GM19043 (cell line): Measurements from ENCODE around the gene TREML2.

Source experiments
- ATAC-seq: cut with Tn5 transposase; IDR thresholded peaks from one replicate; pipeline ENCODE4 v1.9.1; 2021; ENCODE audit warnings: low read depth; ENCODE audit not compliant: unreplicated experiment

TREML2 gene

DNA sequence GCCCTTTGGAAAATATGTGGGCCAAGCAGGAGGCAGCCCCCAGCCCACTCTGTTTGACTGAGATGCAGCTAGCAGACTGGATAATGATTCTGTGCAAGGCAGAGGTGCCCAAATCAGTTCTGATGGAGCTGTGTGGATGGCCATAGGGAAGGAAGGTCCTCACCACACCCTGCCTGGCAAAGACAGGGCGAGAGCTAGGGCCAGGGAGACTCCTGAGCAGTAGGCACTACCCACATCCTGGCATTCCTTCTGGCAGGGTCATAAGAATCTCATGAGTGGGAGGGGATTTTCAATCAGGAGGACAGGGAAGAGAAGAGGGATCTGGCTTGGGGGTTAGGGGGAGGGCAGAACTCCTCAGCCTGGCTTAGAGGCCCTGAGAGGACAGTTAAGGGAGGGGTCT is 19.4 kb downstream of the TREML2 start:
- ATAC-seq, result no peak

DNA sequence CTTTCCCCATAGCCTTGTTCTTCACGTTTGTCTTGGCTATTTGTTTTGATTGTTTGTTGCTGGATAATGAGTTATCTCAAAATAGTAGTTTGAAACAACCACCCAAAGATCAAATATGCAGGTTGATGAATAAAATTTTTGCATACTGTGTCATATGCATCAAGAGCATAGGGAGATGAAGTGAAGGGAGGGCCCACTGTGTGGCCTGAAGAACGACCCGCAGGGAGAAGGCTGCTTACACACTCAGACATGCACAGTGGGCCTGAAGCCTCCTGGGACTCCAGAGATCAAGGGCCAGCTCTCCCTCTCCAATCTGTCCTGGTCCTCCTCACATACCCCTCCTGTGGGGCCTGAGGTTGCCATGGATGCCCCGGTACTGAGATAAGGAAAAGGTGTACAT is 21.8 kb downstream of the TREML2 start:
- ATAC-seq, result no peak

DNA sequence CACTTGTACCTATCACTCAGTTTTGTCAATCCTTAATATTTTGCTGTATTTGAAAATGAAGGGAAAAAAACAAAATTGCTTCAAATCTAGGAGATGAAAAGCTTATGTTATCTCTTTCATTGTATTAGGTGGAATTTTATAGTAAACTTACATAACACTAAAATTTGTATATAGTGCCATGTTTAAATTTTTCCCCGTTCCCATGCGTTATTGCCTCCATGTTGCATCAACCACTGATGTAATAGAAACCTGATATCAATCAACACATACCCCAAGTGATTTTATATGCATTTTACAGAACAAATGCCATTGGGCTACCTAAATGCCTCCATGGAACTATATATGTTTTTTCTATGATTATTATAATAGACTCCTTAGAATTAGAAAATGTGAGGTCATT is 23.3 kb downstream of the TREML2 start:
- ATAC-seq, result no peak

DNA sequence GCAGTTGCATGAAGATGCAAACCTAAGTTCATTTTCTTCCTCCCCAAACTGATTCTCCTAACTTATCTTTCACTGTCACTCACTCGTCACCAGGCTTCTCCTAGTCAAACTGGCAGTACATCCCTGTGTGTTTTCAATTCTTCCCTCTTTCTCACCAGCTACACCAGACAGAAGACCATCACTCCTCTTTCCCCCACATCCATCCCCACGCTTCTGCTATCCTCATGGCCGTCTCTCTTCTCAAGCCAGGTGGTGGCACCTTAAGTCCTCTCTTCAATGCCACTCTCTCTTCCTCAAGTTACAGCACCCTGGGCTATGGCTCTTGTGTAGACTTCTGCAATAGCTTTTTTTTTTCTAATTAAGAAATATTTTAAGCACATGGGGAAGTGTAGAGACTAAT is 23.7 kb downstream of the TREML2 start:
- ATAC-seq, result no peak

DNA sequence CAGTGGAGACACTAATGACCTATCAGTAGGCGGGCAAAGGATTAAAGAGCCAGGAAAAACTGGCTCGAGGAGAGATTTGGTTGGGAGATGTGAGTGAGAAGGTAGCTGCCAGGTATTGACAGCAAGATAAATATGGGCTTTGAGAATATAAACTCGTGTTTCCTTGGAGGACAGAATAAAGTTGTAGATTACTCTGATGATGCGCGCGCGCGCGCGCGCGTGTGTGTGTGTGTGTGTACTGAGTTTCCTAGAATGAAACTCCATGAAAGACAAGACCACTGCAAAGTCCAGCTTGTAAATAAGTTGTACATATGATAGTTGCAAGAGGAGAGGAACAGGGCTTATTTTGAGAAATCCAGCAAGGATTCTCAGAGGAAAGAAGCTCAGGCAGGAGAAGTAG is 24.8 kb downstream of the TREML2 start:
- ATAC-seq, result no peak

DNA sequence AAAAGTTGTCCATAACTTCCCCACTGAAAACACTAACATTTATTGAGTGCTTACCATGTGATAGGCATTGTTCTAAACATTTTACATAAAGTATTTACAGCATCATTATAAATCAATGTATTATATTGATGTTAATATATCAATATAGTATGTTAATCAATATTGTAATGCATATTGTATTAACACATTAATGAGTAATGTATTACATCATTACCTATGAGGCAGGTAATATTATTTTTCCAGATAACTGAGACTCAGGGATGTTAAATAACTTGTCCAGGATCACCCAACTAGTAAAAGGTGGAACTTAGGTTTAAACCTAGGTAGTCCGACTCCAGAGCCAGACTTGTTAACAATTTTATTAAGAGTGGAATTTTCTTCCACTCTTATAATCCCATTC is 25.9 kb downstream of the TREML2 start:
- no peak for ATAC-seq

DNA sequence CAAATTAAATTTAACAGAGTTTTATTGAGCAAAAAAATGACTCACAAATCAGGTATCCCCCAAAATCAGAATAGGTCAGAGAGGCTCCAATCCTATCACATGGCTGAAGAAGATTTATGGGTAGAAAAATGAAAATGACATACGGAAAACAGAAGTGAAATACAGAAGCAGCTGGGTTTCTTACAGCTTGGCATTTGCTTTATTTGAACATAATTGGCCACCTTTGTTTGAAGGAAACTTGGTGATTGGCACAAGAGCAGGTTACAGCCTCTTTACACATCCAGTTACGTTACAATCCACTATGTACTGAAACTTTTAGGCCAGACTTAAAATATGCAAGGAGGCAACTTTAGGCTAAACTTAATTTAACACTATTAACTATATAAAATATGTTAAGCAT is 26.3 kb downstream of the TREML2 start:
- no peak for ATAC-seq

DNA sequence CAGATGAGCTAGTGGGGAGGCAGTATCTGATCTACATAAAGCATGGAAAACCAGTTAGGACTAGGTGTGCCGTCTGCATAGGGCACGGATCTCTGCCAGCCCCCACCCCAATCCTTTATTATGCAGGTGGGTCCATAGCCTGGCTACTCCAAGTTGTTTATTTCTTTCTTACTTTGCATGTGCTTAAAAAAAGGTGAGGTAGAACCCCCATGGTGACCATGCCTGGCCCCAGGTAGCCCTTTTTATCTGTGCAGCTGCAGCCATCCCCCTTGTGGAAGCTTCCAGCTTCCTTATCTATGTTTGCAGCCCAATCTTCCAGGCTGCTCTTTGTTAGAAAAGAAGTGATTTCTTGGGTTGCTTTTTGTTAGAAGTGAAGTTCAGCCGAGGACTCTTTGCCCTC is 29.0 kb downstream of the TREML2 start:
- no peak for ATAC-seq

DNA sequence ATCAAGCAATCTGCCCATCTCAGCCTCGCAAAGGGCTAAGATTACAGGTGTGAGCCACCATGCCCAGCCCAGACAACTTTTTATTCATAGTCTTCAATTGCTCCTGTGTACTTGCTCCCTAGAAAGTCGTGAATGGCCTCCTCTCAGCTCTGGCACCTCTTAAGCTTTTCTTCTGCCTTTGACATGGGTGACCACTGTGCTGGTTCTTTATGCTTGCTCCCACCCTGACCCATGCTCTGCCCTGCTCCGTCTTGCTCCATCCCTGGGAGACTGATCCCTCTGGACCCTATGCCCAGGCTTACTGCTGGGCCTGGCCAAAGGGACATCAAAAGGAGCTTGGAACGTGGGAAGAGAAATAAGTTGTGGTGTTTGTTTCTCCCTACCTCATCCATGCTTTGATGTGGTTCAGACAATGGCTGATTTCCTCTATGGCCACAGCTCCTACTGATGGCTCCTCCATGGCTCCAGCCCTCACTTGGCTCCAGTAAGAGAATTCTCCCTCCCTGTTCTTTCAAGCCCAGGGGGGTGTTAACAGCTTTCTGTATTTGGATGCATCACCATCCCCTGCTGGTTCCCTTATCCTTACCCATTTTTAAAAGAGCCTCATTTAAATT is 30.3 kb downstream of the TREML2 start:
- ATAC-seq, result no peak

DNA sequence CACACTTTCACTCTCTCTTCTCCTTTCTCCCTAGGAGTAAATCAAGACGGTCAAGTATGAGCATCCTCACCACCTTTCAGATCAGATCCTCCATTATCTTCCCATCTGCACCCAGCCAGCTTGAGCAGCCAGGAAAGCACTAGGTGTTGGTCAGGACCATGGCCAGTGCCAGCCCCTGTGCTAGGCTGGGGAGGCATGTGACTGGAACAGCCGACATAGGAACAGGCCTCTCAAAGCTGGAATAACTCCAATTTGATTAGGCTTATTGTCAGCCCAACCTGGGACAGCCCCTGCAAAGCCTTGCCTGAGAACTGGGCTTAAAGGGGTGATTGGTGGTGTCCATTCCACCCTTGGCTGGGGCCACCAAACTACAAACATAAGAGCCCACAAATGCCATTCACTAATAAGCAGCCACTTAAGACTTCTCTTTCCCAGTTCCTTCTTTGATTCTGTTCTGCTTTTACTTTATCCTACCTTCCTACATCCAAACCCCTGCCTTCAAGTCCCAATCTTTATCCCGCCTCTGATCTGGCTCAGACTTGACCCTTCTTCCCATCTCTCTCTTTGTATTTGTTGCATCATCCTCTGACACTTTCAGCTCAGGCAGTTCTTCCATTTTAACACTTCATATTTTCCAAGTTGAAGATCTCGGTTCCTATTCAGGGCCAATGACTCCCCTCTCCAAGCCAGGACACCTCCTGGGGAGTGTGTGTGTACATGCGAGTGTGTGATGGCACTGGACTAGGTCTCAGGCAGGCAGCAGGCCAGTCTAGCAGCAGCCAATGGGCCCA is 33.6 kb downstream of the TREML2 start:
- ATAC-seq, result no peak

DNA sequence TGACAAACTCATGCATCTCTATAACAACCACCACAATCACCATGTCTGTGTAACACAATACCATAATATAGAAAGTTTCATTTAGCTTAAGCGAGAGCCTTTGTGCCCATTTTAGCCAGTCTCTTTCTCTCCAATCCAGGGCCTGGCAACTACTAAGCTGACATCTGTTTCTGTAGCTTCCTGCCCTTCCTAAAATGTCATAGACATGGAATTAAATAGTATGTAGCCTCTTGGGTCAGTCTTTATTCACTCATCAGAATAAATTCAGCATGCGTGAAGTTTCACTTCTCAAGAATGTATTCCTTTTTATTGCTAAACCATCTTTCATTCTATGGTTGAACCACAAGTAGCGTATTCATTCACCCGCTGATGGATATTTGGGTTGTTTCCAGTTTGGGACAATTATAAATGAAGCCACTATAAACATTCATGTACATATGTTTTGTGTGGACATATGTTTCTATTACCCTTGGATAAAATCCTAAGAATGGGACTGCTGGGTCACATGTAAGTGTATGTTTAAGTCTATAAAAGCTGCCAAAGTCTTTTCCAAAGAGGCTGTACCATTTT is 36.3 kb downstream of the TREML2 start:
- no peak for ATAC-seq

DNA sequence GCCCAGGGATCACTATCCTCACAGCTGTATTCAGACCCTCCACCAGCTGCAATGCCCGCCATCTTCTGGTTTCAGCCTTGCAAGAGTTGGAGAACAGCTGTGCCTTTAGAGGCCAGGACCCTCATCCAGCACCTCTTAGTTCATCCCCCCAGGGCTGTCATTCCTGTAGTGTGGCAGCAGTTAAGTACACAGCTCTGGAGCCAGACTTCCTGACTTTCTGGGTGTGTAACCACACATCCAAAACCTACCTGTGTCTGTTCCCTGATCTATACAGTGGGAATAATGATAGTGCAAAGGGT is 37.6 kb downstream of the TREML2 start:
- ATAC-seq, result no peak

DNA sequence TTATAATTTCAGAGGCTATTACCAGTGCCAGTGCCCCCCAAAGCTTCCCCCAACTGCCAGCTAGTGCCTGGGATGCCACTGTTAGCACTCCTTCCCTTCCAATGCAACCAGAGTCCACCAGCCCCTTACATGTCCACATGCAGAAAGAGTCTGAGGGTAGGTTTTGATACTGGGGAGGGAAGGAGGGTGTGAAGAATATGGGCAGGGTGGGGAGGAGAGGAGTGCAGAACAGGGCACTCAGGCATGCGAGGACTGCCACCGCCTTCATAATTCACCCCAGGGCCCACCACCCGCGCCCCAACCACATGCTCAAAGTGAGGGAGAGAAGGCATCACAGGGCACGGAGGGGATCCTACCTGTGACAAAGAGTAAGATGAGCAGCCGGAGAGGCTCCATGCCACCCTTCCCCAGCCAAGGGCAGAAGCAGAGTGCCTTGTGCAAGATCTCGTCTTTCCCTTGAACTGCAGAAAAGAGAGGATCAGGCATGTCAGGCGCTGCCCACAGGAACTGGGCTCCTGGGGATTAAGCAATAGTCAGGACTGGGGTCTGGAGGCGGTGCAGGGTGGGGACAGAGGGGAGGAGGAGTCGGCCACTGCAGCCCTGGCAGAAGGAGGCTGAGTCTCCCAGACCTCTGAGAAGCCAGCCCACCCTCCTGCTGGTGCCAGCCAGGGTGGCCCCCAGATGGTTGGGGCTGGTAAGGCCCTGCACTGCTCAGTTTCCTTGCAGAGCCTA is 38.1 kb downstream of the TREML2 start, which contains the start of gene TREM2:
TSS of gene TREM2 (minus strand) at position 430 of the 732 bp plus-strand sequence. CDS start at position 396, 34 bp downstream.
- ATAC-seq, result no peak

DNA sequence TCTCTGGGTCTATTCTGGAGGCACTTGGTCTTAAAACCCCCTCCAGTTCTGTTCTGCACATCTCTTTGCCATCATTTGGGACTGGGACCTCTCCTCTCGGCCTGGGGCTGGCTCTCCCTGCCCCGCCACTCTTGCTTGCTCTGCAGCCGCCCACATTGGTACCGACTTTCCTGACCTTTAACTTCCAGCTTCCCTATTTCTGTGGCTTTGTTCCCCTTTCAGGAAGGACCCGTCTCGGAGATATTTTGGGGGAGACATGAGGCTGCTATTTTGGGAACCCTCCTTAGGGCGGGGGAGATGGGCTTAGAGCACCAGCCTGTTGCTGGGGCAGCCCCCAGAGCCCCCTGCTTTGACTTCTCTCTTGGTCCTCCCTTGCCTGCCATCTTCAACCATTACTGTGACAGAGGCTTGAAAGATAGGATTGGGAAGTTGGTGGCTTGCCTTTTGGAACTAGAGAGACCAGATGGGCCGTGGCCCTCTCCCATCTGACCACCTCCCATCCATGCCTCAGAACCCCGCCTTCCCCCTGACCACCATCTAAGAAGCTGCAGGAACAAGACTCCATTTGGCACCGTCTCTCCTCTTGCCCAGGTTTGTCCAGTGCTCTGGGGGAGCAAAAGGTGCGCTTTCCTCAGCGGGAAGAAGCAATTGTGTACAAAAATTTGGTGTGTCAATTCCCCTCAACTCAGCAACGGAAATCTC is 38.9 kb downstream of the TREML2 start:
- no peak for ATAC-seq

DNA sequence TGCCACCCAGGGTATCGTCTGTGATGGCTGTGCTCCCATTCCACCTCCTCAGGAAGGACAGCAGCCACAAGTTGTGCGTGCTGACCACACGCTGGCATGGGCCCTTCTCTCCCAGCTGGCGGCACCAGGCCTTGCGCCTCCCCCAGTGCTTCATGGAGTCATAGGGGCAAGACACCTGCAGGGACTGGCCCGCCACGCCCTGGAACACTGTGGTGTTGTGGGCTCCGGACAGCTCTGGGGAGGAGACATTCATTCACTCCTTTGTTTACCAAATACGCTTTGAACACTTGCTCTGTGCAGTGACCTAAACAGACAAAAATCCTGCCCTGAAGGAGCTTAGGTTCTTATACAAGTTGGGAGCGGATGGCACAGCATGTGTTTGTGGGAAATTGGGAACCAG is 39.6 kb downstream of the TREML2 start:
- ATAC-seq, result no peak

DNA sequence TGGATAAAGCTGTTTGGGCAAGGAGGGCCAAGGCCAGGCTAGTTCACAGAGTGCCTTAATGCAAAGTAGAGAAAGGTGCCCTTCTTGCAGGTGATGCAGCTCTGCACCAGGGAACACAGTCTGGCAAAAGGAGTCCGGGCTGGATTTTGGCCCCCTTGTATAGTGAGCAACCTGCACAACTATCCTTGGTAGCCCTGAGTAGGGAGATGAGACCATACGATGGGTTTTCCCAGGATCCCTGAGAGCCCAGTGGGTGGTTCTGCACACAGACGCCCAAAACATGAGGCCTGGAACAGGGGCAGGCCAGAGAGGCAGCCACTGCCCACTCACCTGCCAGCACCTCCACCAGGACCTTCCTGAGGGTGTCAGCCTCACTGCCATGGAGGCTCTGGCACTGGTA is 40.0 kb downstream of the TREML2 start:
- no peak for ATAC-seq

DNA sequence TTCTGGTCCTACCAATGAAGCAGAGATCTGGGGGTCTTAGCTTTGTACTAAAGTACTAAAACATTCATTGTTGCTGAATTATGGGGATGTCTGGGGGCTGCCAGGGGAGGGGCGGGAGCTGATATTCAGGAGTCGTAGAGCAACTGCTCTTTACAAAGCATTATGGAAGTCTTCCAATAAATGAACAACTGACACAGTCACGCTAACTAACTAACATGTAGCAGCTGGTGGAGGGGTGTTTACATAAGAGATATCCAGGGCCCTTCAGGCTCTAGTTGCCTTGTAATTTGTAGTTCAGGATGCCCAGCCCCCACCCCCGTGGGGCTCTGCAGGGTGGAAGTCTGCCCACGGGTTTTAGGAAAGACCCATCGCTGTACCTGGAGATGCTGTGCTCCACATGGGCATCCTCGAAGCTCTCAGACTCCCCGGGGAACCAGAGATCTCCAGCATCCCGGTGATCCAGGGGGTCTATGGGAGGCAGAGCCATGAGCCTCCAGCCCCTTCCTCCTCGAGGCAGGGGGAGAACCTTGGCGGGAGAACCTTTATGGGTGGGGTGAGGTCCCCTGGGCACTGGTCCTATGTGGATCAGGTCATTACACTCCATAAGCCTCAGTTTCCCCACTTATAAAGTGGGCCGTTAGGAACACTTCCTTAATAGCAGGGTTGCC is 41.4 kb downstream of the TREML2 start:
- ATAC-seq, result no peak

DNA sequence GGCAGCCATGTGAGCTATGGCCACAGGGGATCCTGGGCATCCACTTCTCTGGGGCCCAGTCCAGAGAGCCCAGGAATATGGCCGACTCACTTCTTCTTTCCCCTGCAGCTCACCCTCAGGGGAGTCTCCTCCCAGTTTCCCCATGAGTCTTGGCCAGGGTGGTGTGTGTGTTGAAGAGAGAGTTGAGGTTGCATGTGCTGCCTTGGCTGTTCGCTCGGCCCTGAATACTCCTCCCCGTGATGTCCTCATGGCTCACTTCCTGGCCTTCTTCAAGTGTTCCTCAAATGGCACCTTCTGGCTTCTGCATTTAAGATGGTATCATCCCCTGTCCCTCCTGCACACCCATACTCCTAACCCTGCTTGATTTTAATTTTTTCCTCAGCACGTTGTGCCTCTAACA is 43.6 kb downstream of the TREML2 start:
- ATAC-seq, result no peak

DNA sequence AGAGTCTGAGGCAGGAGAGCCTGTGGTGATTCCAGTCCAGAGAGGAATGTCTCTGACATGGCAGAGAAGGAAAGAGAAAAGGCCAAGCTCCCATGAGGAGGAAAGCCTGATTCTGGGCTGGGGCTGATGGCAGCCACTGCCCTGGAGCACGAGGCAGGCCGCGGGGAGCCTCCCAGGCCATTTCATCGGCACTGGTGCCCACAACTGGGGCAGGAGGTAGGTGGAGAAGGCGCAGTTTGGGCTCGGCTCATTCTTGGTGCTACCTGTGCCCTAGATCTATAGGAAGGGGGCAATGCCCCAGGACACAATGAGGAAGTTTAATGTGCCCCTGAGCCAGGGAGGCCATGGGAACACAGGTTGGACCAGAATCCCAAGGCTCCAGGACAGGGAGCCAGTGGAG is 44.2 kb downstream of the TREML2 start:
- no peak for ATAC-seq

DNA sequence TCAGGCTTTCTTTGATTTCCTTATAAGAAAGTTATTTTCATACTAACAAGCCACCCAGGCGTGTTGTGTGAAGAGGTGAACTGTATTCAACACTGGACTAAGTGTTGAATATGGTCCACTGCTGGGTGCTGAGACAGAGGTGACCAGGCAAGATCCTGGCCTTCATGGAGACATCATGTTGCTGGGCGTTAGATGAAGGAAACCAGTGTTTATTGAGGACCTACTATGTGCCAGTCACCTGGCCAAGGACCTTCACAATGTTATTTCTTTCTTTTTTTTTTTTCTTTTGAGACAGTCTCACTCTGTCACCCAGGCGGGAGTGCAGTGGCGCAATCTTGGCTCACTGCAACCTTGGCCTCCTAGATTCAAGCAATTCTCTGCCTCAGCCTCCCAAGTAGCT is 44.9 kb downstream of the TREML2 start:
- ATAC-seq, result no peak
